Skeletal muscle tissue (tissue), 4 donors: ENCODE results near the gene TTC34. TPM values are rescaled to one million over a fixed set of nuclear protein-coding genes. Genes with fewer than 3 reads are reported as not detected.

Experiments
- H3K27ac ChIP-seq: one replicate; pipeline ENCODE4 v1.7.0; 2013; ENCODE audit warnings: mild to moderate bottlenecking, low read depth, low read length, inconsistent platforms
- H3K27me3 ChIP-seq, 3 donors: one replicate each; pipeline ENCODE4 v1.7.0; 2013; ENCODE audit warnings: low read length in 3 of 3; ENCODE audit not compliant: control insufficient read depth in 3 of 3, insufficient read depth in 3 of 3
- H3K36me3 ChIP-seq, 3 donors: one replicate each; pipeline ENCODE4 v1.7.0; 2013; ENCODE audit warnings: low read length in 3 of 3; ENCODE audit not compliant: control insufficient read depth in 3 of 3, insufficient read depth in 3 of 3
- H3K4me1 ChIP-seq, 3 donors: one replicate each; pipeline ENCODE4 v1.7.0; 2013; ENCODE audit warnings: low read length in 3 of 3, mild to moderate bottlenecking in 3 of 3; ENCODE audit not compliant: control insufficient read depth in 3 of 3, insufficient read depth in 3 of 3
- H3K4me3 ChIP-seq, 3 donors: one replicate each; pipeline ENCODE4 v1.7.0; 2013; ENCODE audit warnings: low read length in 3 of 3
- H3K9ac ChIP-seq, 3 donors: one replicate each; pipeline ENCODE4 v1.7.0; 2013; ENCODE audit warnings: low read length in 3 of 3, mild to moderate bottlenecking in 3 of 3, moderate library complexity in 2 of 3, low read depth in 1 of 3
- H3K9me3 ChIP-seq, 3 donors: one replicate each; pipeline ENCODE4 v1.7.0; 2013; ENCODE audit warnings: low read length in 3 of 3; ENCODE audit not compliant: control insufficient read depth in 3 of 3
- total RNA-seq: library from RNA; depleted of rRNA; stranded (reverse); fragments of >200 nt; gene quantifications from one replicate; pipeline ENCODE4 v1.2.3, GENCODE V29; 2014
- donor health status: Osteomylitis.

Gene TTC34
- total RNA-seq, 1 donor from 2014 or later: under 0.01 TPM

- peaks cover 6 to 8% (median 7%) of the 10 kb centered on the region in 3 donors for H3K9me3 ChIP-seq
- H3K9ac ChIP-seq: no peak overlapping the region
- H3K36me3 ChIP-seq: no peaks in the 10 kb centered on the region
- no peak overlapping the region for H3K27ac ChIP-seq
- no peaks in the 10 kb centered on the region for H3K4me1 ChIP-seq
- no peak overlapping the region for H3K4me3 ChIP-seq
- peaks cover 39 to 56% (median 48%) of the 10 kb centered on the region in 3 donors for H3K27me3 ChIP-seq
These were observed 14.9 kb downstream of the TTC34 start for GRCh38 chr1:2786329-2787162.

- Histone ChIP-seq H3K27me3 (peaks cover 34 to 52% (median 47%) of the 10 kb centered on the region in 3 donors), H3K36me3 (no peaks in the 10 kb centered on the region), H3K9ac (no peak overlapping the region), H3K9me3 (peaks cover 3 to 12% (median 3%) of the 10 kb centered on the region in 3 donors), H3K27ac (no peak overlapping the region), H3K4me3 (no peak overlapping the region), H3K4me1 (no peaks in the 10 kb centered on the region)
These were observed 15.7 kb downstream of the TTC34 start for GRCh38 chr1:2785631-2786328.

- Histone ChIP-seq H3K27me3 (peaks cover 27 to 45% (median 40%) of the 10 kb centered on the region in 3 donors), H3K9me3 (peaks cover 3 to 12% (median 3%) of the 10 kb centered on the region in 3 donors), H3K27ac (no peak overlapping the region), H3K4me1 (no peaks in the 10 kb centered on the region), H3K9ac (no peak overlapping the region), H3K4me3 (no peak overlapping the region), H3K36me3 (no peaks in the 10 kb centered on the region)
These were observed 16.5 kb downstream of the TTC34 start for GRCh38 chr1:2784854-2785630.

- H3K27ac ChIP-seq: no peak overlapping the region
- no peaks in the 10 kb centered on the region for H3K4me1 ChIP-seq
- no peaks in the 10 kb centered on the region for H3K36me3 ChIP-seq
- H3K9me3 ChIP-seq: peaks cover 3 to 12% (median 3%) of the 10 kb centered on the region in 3 donors
- H3K9ac ChIP-seq: no peak overlapping the region
- H3K4me3 ChIP-seq: no peak overlapping the region
- peaks cover 24 to 34% (median 30%) of the 10 kb centered on the region in 3 donors for H3K27me3 ChIP-seq
These were observed 17.8 kb downstream of the TTC34 start for GRCh38 chr1:2783435-2784397.

- peaks cover 3 to 12% (median 3%) of the 10 kb centered on the region in 3 donors for H3K9me3 ChIP-seq
- no peaks in the 10 kb centered on the region for H3K4me1 ChIP-seq
- no peak overlapping the region for H3K27ac ChIP-seq
- peaks cover 18 to 29% (median 24%) of the 10 kb centered on the region in 3 donors for H3K27me3 ChIP-seq
- no peaks in the 10 kb centered on the region for H3K36me3 ChIP-seq
- H3K4me3 ChIP-seq: no peak overlapping the region
- H3K9ac ChIP-seq: no peak overlapping the region
These were observed 18.4 kb downstream of the TTC34 start for GRCh38 chr1:2783069-2783434.

- H3K4me3 ChIP-seq: no peak overlapping the region
- no peaks in the 10 kb centered on the region for H3K4me1 ChIP-seq
- H3K9ac ChIP-seq: no peak overlapping the region
- H3K27ac ChIP-seq: no peak overlapping the region
- H3K36me3 ChIP-seq: no peaks in the 10 kb centered on the region
- H3K9me3 ChIP-seq: peaks cover 3 to 12% (median 3%) of the 10 kb centered on the region in 3 donors
- H3K27me3 ChIP-seq: peaks cover 9 to 20% (median 18%) of the 10 kb centered on the region in 3 donors
These were observed 19.9 kb downstream of the TTC34 start for GRCh38 chr1:2781627-2782026.

- Histone ChIP-seq H3K4me3 (no peak overlapping the region), H3K27ac (no peak overlapping the region), H3K9ac (no peak overlapping the region), H3K27me3 (peaks cover 4 to 8% (median 4%) of the 10 kb centered on the region in 3 donors), H3K9me3 (peaks cover 3 to 12% (median 3%) of the 10 kb centered on the region in 3 donors), H3K4me1 (no peaks in the 10 kb centered on the region), H3K36me3 (no peaks in the 10 kb centered on the region)
These were observed 23.3 kb downstream of the TTC34 start for GRCh38 chr1:2778220-2778592.

GRCh38 chr1:2777424-2778219, 23.9 kb downstream of the TTC34 start:
- H3K9ac ChIP-seq: no peak overlapping the region
- H3K4me3 ChIP-seq: no peak overlapping the region
- no peak overlapping the region for H3K27ac ChIP-seq
- no peaks in the 10 kb centered on the region for H3K36me3 ChIP-seq
- H3K27me3 ChIP-seq: peaks cover 4 to 8% (median 4%) of the 10 kb centered on the region in 3 donors
- peaks cover 1 to 12% (median 3%) of the 10 kb centered on the region in 3 donors for H3K9me3 ChIP-seq
- H3K4me1 ChIP-seq: no peaks in the 10 kb centered on the region
